ENCODE data around the gene ROR2.

Gene ROR2

DNA sequence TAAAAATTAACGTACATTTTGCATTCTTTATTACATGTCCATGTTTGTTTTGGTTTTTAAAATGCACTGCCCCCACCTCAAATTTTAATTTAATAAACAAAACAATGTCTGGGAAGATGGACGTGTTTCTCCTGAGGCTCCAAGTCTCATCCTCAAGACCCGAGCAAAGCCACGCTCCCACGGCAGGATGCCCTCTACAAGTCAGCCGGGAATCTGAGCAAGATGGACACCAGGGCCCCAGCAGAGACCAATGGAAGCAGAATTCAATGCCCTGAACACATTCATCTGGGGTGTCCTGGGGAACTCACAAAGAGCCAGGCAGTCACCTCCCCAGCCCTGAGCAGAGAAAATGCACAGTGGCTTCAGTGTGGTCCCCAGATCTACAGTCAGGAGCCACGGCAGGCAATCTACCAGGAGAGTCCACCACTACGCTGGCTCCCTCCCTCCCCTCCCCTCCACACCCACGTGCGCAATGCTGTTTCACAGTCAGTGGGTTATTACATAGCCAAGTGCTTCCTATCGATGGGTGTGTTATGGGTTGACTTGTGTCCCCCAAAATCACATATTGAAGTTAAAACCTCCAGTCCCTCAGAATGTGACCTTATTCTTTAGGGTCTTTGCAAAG lies 129.8 kb downstream of the ROR2 start:
- no peak for DNase-seq (ENCODE audit: low read depth, low spot score)
- TF ChIP-seq POLR2AphosphoS5 (IDR thresholded peaks at IDR 0.05; ENCODE audit: borderline replicate concordance, low read depth, low read length): no peak
- no peak for TF ChIP-seq EZH2 (IDR thresholded peaks at IDR 0.05)
- no peak for TF ChIP-seq FOXP2 (optimal IDR thresholded peaks at IDR 0.05; ENCODE audit: control extremely low read depth, extremely low read length, insufficient read depth)
- no peak overlapping the region for H3K27ac ChIP-seq

DNA sequence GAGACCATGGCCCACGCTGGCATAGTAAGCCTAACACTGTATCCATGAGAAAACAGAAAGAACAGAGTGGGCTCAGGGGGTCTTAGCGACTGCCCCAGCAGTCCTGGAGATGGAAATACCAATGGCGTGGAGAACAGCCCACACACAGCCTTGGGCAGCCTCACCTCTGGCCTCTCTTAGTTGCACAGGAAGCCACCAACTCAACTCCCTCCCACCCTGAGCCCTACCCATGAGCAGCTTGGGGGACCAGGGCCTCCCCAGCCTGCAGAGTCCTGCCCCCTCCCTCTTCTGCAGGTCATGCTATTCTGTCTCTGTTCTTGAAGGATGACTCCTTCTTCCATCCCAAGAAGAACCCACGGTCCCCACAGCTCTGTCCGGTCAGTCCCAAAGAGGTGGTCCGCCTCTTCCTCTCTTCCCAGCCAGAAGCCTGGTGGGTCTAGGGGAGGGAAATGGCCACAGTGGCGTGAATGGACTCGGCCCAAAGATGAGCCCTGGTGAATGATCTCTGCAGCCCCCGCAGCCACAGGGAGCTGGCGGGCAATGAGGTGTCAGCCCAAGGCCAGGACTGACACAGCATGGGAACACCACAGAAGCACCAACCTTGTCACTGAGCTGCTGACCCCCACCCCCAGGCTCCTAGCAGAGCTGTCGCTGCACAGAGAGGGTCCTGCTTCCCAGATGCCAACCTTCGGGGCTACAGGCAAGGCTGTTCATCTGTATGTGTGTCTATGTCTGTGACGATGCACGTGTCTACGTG lies 131.2 kb downstream of the ROR2 start:
- Histone ChIP-seq H3K9ac (ENCODE audit: insufficient read length) (no peak overlapping the region), H3K36me3 (ENCODE audit: insufficient read depth, low read length) (no peaks in the 10 kb centered on the region), H3K4me3 (no peak overlapping the region), H3K9me3 (ENCODE audit: low read depth, low read length) (no peaks in the 10 kb centered on the region), H3K27ac (no peak overlapping the region)
- DNase-seq (ENCODE audit: low read depth, low spot score): no peak
- no peak for TF ChIP-seq POLR2AphosphoS5 (IDR thresholded peaks at IDR 0.05; ENCODE audit: borderline replicate concordance, low read depth, low read length)
- no peak for TF ChIP-seq EZH2 (IDR thresholded peaks at IDR 0.05)
- TF ChIP-seq FOXP2 (optimal IDR thresholded peaks at IDR 0.05; ENCODE audit: control extremely low read depth, extremely low read length, insufficient read depth): no peak

More for the DNA sequence above, 129.8 kb downstream of the ROR2 start:
- Histone ChIP-seq H3K9me3 (ENCODE audit: low read depth, low read length) (no peaks in the 10 kb centered on the region), H3K9ac (ENCODE audit: insufficient read length) (no peak overlapping the region), H3K36me3 (ENCODE audit: insufficient read depth, low read length) (no peaks in the 10 kb centered on the region), H3K4me3 (no peak overlapping the region)

DNA sequence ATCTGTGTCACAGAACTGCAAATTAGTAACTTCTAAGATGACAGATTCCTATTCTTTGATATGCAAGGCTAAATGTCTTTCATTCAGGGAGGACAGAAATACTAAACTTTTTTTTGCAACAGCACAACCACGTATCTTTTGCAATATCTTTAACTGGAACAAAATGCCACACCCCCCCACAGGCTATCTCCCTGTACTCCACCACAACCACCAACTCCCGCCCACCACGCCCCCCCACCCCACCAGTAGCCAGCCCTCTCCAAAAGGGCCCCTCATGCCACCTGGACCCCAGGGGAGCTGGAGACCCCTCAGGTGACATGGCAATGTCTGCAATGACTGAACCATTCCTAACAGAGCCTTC lies 131.8 kb downstream of the ROR2 start:
- H3K27ac ChIP-seq: peak overlapping the region; percentile 76
- peak overlapping the region; percentile 41 for H3K9ac ChIP-seq (ENCODE audit: insufficient read length)
- H3K36me3 ChIP-seq (ENCODE audit: insufficient read depth, low read length): no peaks in the 10 kb centered on the region
- DNase-seq (ENCODE audit: low read depth, low spot score): no peak
- TF ChIP-seq POLR2AphosphoS5 (IDR thresholded peaks at IDR 0.05; ENCODE audit: borderline replicate concordance, low read depth, low read length): no peak
- H3K9me3 ChIP-seq (ENCODE audit: low read depth, low read length): no peaks in the 10 kb centered on the region
- H3K4me3 ChIP-seq: peak overlapping the region; percentile 47

DNA sequence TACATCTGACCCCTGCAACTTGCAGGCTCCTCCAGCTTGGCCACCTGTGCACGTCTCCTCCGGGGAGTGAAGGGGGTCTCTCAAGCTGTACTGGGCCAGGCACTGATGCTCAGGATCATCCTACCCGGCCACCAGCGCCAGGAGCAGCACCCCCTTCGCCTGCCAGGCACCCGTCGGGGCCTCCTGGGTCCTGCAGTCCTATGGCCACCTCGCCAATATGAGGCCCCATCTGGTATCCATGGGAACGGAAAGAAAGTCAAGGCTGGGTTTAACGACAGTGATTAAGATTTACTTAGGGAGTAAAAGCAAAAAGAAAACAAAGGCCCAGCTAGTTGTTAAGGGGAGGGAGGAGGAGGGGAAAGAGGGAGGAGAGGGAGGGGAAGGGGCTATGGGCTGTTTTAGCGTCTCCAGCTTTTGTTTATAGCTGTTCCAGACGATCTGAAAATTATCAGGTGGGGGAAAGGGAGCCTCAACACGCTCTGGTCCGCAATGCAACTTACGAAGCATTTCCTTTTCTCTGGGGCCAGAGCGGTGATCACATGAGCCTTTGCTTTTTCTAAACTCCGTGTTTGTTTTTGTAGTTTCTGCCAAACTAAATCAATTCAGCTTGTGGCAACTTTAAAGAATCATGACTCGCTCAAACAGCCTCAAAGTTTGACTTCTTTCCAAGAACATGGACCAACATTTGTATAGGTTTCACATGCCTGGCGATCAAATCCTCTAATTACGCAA lies 132.4 kb downstream of the ROR2 start:
- peak overlapping the region; percentile 47 for H3K4me3 ChIP-seq
- no peaks in the 10 kb centered on the region for H3K9me3 ChIP-seq (ENCODE audit: low read depth, low read length)
- DNase-seq (ENCODE audit: low read depth, low spot score): no peak
- H3K36me3 ChIP-seq (ENCODE audit: insufficient read depth, low read length): no peaks in the 10 kb centered on the region
- TF ChIP-seq POLR2AphosphoS5 (IDR thresholded peaks at IDR 0.05; ENCODE audit: borderline replicate concordance, low read depth, low read length): no peak
- TF ChIP-seq EZH2 (IDR thresholded peaks at IDR 0.05): no peak
- peak overlapping the region; percentile 41 for H3K9ac ChIP-seq (ENCODE audit: insufficient read length)
- peak overlapping the region; percentile 76 for H3K27ac ChIP-seq

DNA sequence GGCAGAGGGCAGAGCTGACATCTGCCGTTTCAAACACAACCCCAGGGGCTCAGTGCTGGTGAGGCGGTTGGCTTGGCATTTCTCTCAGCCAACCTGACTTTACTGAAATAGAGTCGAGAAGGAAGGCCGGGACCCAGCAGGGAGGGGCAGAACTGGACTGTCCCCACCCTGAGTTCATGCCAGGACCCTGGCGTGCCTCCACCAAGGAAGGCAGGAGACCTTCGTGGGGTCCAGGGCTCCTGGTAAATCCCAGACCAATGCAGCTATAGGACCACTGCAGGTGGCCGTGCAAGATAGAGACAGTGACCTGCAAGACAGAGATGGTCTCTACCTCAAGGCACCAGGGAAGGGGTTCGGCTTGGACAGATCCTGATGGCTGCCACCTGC lies 132.9 kb downstream of the ROR2 start:
- Histone ChIP-seq H3K9me3 (ENCODE audit: low read depth, low read length) (no peaks in the 10 kb centered on the region), H3K4me3 (no peak overlapping the region), H3K36me3 (ENCODE audit: insufficient read depth, low read length) (no peaks in the 10 kb centered on the region), H3K27ac (no peak overlapping the region; the same call in 1 of the 2 replicates), H3K9ac (ENCODE audit: insufficient read length) (no peak overlapping the region)
- DNase-seq (ENCODE audit: low read depth, low spot score): no peak
- no peak for TF ChIP-seq POLR2AphosphoS5 (IDR thresholded peaks at IDR 0.05; ENCODE audit: borderline replicate concordance, low read depth, low read length)
- TF ChIP-seq FOXP2 (optimal IDR thresholded peaks at IDR 0.05; ENCODE audit: control extremely low read depth, extremely low read length, insufficient read depth): no peak
- TF ChIP-seq EZH2 (IDR thresholded peaks at IDR 0.05): no peak

DNA sequence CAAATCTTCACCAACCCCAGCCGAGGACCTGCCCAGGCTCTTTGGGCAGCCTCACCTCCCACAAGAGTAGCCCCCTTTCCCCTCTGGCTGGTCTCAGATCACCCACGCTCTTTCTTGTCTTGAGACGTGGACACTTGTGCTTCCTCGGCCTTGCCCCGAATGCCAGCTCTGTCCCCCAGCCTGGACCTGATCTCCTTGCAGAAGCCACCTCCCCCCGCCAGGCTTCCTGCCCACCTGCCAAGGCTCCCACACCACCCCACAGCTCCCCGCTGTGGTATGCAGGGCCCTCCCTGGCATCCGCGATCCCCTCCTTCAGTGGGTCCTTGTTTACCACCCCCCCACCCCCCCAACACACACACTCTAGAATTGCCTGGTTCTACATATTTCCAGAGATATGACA lies 133.7 kb downstream of the ROR2 start:
- TF ChIP-seq FOXP2 (optimal IDR thresholded peaks at IDR 0.05; ENCODE audit: control extremely low read depth, extremely low read length, insufficient read depth) (no peak), POLR2AphosphoS5 (IDR thresholded peaks at IDR 0.05; ENCODE audit: borderline replicate concordance, low read depth, low read length) (no peak), EZH2 (IDR thresholded peaks at IDR 0.05) (no peak)
- H3K9me3 ChIP-seq (ENCODE audit: low read depth, low read length): no peaks in the 10 kb centered on the region
- no peak overlapping the region for H3K9ac ChIP-seq (ENCODE audit: insufficient read length)
- no peaks in the 10 kb centered on the region for H3K36me3 ChIP-seq (ENCODE audit: insufficient read depth, low read length)
- no peak overlapping the region for H3K4me3 ChIP-seq
- no peak for DNase-seq (ENCODE audit: low read depth, low spot score)
- no peak overlapping the region for H3K27ac ChIP-seq

DNA sequence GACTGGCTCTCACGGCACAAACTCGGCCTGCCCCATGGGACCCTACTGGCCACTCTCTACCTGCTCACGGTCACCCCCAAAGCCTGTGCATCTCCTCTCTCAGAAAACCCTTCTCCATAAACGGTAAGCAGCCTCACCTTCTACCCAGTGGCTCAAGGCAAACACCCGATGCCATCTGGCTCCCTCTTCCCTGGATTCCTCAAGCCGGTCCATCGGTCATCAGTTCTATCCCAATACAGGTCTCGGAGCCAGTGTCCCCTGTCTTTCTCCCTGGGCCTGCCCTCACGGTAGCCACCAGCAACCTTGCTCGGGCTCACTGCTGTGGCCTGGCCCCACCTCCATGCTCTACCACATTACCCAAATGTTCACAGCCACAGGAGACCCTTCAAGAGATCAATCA lies 134.1 kb downstream of the ROR2 start:
- Histone ChIP-seq H3K9me3 (ENCODE audit: low read depth, low read length) (no peaks in the 10 kb centered on the region), H3K27ac (no peak overlapping the region), H3K9ac (ENCODE audit: insufficient read length) (no peak overlapping the region), H3K36me3 (ENCODE audit: insufficient read depth, low read length) (no peaks in the 10 kb centered on the region), H3K4me3 (no peak overlapping the region)
- DNase-seq (ENCODE audit: low read depth, low spot score): no peak
- TF ChIP-seq FOXP2 (optimal IDR thresholded peaks at IDR 0.05; ENCODE audit: control extremely low read depth, extremely low read length, insufficient read depth) (no peak), EZH2 (IDR thresholded peaks at IDR 0.05) (no peak), POLR2AphosphoS5 (IDR thresholded peaks at IDR 0.05; ENCODE audit: borderline replicate concordance, low read depth, low read length) (no peak)

DNA sequence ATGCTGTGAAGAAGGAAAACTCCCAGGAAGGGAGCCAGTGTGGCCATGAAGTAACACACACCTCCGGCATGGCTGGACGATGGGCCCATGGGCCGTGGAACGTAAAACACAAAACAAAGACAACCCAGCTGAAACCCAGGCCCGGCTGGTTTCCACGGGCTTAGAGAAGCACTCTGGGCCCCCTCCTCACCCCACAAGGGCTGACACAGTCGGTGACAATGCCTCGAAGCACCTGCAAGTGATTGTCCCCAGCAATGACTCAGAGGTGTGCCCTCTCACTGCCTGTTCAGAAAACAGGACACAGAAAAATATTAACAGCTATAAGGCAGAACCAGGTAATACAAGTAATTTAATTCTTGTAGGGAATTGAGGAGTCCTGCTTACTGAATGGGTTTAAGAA lies 135.3 kb downstream of the ROR2 start:
- Histone ChIP-seq H3K9ac (ENCODE audit: insufficient read length) (no peak overlapping the region), H3K9me3 (ENCODE audit: low read depth, low read length) (no peaks in the 10 kb centered on the region), H3K36me3 (ENCODE audit: insufficient read depth, low read length) (no peaks in the 10 kb centered on the region), H3K27ac (no peak overlapping the region), H3K4me3 (no peak overlapping the region)
- no peak for TF ChIP-seq FOXP2 (optimal IDR thresholded peaks at IDR 0.05; ENCODE audit: control extremely low read depth, extremely low read length, insufficient read depth)
- no peak for TF ChIP-seq POLR2AphosphoS5 (IDR thresholded peaks at IDR 0.05; ENCODE audit: borderline replicate concordance, low read depth, low read length)
- no peak for TF ChIP-seq EZH2 (IDR thresholded peaks at IDR 0.05)
- no peak for DNase-seq (ENCODE audit: low read depth, low spot score)

Data from SK-N-MC (cell line).